H1 (cell line): ENCODE data around the gene EPHA7. TPM values are rescaled to one million over a fixed set of nuclear protein-coding genes. Genes with fewer than 3 reads are reported as not detected.

Experiments
- CBX5 ChIP-seq: fragments of 300-800, 300-1000 bp; sonication (generic); IDR thresholded peaks from 2 replicates; pipeline ENCODE4 v1.7.1; 2016; ENCODE audit warnings: antibody characterized with exemption, low read length, low read depth
- CEBPB ChIP-seq: IDR thresholded peaks from 2 replicates; pipeline ENCODE4 v1.6.1; 2012; ENCODE audit warnings: low read depth, low read length
- CHD2 ChIP-seq: IDR thresholded peaks from 2 replicates; pipeline ENCODE4 v1.6.1; 2012; ENCODE audit warnings: low read length, improper control_type of control experiment
- GABPA ChIP-seq: IDR thresholded peaks from 2 replicates; pipeline ENCODE4 v1.6.1; 2011; ENCODE audit warnings: mild to moderate bottlenecking, low read length, moderate library complexity, borderline replicate concordance; ENCODE audit not compliant: insufficient read depth
- HDAC2 ChIP-seq, 2 experiments: fragments of 300-600 bp in 1 of 2; sonication (generic) in 1 of 2; IDR thresholded peaks; 2 replicates each; pipeline ENCODE4 v1.6.1; 2011 to 2012; ENCODE audit warnings: low read depth in 2 of 2, low read length in 2 of 2, mild to moderate bottlenecking in 2 of 2, moderate library complexity in 2 of 2, borderline replicate concordance in 1 of 2, inconsistent platforms in 1 of 2
- KDM1A ChIP-seq: fragments of 200-600, 300-600 bp; sonication (generic); IDR thresholded peaks from 2 replicates; pipeline ENCODE4 v1.7.1; 2016; ENCODE audit warnings: mild to moderate bottlenecking, low read length, borderline replicate concordance
- PHF8 ChIP-seq: fragments of 200-600 bp; sonication (generic); conservative IDR thresholded peaks from 2 replicates; pipeline ENCODE4 v1.7.1; 2012; ENCODE audit warnings: low read depth, mild to moderate bottlenecking, inconsistent platforms, low read length, moderate library complexity
- RXRA ChIP-seq: IDR thresholded peaks from 2 replicates; pipeline ENCODE4 v1.6.1; 2011; ENCODE audit warnings: low read depth, mild to moderate bottlenecking, low read length, moderate library complexity; ENCODE audit not compliant: insufficient read depth
- SIX5 ChIP-seq: IDR thresholded peaks from 2 replicates; pipeline ENCODE4 v1.6.1; 2011; ENCODE audit warnings: mild to moderate bottlenecking, low read depth, low read length
- SP1 ChIP-seq: IDR thresholded peaks from 2 replicates; pipeline ENCODE4 v1.6.1; 2011; ENCODE audit warnings: low read depth, low read length
- TAF1 ChIP-seq: IDR thresholded peaks from 2 replicates; pipeline ENCODE4 v1.6.1; 2011; ENCODE audit warnings: mild to moderate bottlenecking, low read depth, low read length
- TBP ChIP-seq: IDR thresholded peaks from 2 replicates; pipeline ENCODE4 v1.6.1; 2011; ENCODE audit warnings: low read depth, low read length, improper control_type of control experiment
- polyA plus RNA-seq, 7 experiments: library from polyadenylated mRNA; depleted of rRNA in 3 of 7; stranded (reverse) in 5 of 7; unstranded in 2 of 7; fragments of >200 nt in 5 of 7; fragments of 200-250 nt in 2 of 7; gene quantifications; 1 replicate in 5 of 7; 2 replicates in 1 of 7; 4 replicates in 1 of 7; pipeline versions ENCODE4 v1.2.1 to v1.2.3, GENCODE V29; 2011 to 2013; ENCODE audit warnings: missing spikeins in 2 of 7, mixed read lengths in 2 of 7
- total RNA-seq: library from RNA; stranded (reverse); fragmentation: NEBNext Ultra II Directional; extraction: Animal tissue kit (Norgen Biotek cat#: 25700); gene quantifications from 2 replicates; pipeline ENCODE4 v1.2.1, GENCODE V29; 2021
- TF ChIP-seq, protein P1 (sequence below): fragments of 300-600 bp; sonication (generic); IDR thresholded peaks from 2 replicates; pipeline ENCODE4 v1.7.1; 2012; ENCODE audit warnings: low read length, moderate library complexity, mild to moderate bottlenecking, inconsistent platforms; ENCODE audit not compliant: insufficient replicate concordance

Gene EPHA7
- total and polyA plus RNA-seq, 2 of the 8 experiments (the other 6 are each of a cell fraction or from before 2014, with no cell fraction given): 1.3 to 6.8 TPM

DNA sequence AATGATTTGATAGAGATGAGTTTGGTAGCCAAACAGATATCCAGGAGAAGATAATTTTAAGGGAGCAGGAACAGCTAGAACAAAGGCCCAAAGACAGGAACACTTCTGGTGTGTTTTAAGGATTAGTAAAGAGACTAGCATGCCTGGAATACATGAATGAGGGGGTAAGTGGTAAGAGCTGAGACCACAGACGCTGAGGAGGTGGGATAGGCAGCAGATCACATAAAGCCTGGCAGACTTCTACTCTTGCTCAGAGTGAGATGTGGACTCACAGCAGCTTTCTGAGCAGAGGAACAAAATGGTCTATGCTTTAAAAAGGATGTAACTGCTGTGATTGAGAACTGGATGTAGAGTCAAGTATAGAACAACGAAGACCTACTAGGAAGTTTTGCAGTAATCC, 100.1 kb downstream of the EPHA7 start (continued):
- TF ChIP-seq, protein P1, sequence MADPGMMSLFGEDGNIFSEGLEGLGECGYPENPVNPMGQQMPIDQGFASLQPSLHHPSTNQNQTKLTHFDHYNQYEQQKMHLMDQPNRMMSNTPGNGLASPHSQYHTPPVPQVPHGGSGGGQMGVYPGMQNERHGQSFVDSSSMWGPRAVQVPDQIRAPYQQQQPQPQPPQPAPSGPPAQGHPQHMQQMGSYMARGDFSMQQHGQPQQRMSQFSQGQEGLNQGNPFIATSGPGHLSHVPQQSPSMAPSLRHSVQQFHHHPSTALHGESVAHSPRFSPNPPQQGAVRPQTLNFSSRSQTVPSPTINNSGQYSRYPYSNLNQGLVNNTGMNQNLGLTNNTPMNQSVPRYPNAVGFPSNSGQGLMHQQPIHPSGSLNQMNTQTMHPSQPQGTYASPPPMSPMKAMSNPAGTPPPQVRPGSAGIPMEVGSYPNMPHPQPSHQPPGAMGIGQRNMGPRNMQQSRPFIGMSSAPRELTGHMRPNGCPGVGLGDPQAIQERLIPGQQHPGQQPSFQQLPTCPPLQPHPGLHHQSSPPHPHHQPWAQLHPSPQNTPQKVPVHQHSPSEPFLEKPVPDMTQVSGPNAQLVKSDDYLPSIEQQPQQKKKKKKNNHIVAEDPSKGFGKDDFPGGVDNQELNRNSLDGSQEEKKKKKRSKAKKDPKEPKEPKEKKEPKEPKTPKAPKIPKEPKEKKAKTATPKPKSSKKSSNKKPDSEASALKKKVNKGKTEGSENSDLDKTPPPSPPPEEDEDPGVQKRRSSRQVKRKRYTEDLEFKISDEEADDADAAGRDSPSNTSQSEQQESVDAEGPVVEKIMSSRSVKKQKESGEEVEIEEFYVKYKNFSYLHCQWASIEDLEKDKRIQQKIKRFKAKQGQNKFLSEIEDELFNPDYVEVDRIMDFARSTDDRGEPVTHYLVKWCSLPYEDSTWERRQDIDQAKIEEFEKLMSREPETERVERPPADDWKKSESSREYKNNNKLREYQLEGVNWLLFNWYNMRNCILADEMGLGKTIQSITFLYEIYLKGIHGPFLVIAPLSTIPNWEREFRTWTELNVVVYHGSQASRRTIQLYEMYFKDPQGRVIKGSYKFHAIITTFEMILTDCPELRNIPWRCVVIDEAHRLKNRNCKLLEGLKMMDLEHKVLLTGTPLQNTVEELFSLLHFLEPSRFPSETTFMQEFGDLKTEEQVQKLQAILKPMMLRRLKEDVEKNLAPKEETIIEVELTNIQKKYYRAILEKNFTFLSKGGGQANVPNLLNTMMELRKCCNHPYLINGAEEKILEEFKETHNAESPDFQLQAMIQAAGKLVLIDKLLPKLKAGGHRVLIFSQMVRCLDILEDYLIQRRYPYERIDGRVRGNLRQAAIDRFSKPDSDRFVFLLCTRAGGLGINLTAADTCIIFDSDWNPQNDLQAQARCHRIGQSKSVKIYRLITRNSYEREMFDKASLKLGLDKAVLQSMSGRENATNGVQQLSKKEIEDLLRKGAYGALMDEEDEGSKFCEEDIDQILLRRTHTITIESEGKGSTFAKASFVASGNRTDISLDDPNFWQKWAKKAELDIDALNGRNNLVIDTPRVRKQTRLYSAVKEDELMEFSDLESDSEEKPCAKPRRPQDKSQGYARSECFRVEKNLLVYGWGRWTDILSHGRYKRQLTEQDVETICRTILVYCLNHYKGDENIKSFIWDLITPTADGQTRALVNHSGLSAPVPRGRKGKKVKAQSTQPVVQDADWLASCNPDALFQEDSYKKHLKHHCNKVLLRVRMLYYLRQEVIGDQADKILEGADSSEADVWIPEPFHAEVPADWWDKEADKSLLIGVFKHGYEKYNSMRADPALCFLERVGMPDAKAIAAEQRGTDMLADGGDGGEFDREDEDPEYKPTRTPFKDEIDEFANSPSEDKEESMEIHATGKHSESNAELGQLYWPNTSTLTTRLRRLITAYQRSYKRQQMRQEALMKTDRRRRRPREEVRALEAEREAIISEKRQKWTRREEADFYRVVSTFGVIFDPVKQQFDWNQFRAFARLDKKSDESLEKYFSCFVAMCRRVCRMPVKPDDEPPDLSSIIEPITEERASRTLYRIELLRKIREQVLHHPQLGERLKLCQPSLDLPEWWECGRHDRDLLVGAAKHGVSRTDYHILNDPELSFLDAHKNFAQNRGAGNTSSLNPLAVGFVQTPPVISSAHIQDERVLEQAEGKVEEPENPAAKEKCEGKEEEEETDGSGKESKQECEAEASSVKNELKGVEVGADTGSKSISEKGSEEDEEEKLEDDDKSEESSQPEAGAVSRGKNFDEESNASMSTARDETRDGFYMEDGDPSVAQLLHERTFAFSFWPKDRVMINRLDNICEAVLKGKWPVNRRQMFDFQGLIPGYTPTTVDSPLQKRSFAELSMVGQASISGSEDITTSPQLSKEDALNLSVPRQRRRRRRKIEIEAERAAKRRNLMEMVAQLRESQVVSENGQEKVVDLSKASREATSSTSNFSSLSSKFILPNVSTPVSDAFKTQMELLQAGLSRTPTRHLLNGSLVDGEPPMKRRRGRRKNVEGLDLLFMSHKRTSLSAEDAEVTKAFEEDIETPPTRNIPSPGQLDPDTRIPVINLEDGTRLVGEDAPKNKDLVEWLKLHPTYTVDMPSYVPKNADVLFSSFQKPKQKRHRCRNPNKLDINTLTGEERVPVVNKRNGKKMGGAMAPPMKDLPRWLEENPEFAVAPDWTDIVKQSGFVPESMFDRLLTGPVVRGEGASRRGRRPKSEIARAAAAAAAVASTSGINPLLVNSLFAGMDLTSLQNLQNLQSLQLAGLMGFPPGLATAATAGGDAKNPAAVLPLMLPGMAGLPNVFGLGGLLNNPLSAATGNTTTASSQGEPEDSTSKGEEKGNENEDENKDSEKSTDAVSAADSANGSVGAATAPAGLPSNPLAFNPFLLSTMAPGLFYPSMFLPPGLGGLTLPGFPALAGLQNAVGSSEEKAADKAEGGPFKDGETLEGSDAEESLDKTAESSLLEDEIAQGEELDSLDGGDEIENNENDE: no peak
- no peak for TF ChIP-seq RXRA
- no peak for TF ChIP-seq TBP
- TF ChIP-seq CHD2: no peak
- TF ChIP-seq SIX5: no peak
- TF ChIP-seq KDM1A: no peak
- TF ChIP-seq TAF1: no peak
- TF ChIP-seq PHF8: no peak
- TF ChIP-seq CBX5: no peak
- no peak for TF ChIP-seq GABPA
- no peak for TF ChIP-seq CEBPB
- TF ChIP-seq SP1: no peak
- no peak for TF ChIP-seq HDAC2 (IDR thresholded peaks at IDR 0.05; ENCODE audit: borderline replicate concordance in 1 of 2, low read depth in 2 of 2, low read length in 2 of 2)
